ENCODE measurements around the gene PEF1. TPM values are rescaled to one million over a fixed set of nuclear protein-coding genes. Genes with fewer than 3 reads are reported as not detected.

Gene PEF1
- total RNA-seq, 1 donor from 2014 or later: 38.9 TPM

- H3K9me3 Mint-ChIP-seq (ENCODE audit: unreplicated experiment): peaks cover 6% of the 10 kb centered on the region
Observed at GRCh38 chr1:31678681-31679080, 34.0 kb upstream of the PEF1 start.

GRCh38 chr1:31677949-31678348 is 33.3 kb upstream of the PEF1 start:
- no peaks in the 10 kb centered on the region for H3K36me3 Mint-ChIP-seq (ENCODE audit: unreplicated experiment)

More at GRCh38 chr1:31678681-31679080, 34.0 kb upstream of the PEF1 start:
- Mint-ChIP-seq H3K27me3 (ENCODE audit: unreplicated experiment) (peaks cover 5% of the 10 kb centered on the region), H3K27ac (ENCODE audit: unreplicated experiment) (no peak overlapping the region), H3K4me3 (ENCODE audit: unreplicated experiment) (no peak overlapping the region), H3K36me3 (ENCODE audit: unreplicated experiment) (no peaks in the 10 kb centered on the region), H3K4me1 (ENCODE audit: low read depth, unreplicated experiment) (peaks cover 20% of the 10 kb centered on the region)
- TF ChIP-seq, protein P1, sequence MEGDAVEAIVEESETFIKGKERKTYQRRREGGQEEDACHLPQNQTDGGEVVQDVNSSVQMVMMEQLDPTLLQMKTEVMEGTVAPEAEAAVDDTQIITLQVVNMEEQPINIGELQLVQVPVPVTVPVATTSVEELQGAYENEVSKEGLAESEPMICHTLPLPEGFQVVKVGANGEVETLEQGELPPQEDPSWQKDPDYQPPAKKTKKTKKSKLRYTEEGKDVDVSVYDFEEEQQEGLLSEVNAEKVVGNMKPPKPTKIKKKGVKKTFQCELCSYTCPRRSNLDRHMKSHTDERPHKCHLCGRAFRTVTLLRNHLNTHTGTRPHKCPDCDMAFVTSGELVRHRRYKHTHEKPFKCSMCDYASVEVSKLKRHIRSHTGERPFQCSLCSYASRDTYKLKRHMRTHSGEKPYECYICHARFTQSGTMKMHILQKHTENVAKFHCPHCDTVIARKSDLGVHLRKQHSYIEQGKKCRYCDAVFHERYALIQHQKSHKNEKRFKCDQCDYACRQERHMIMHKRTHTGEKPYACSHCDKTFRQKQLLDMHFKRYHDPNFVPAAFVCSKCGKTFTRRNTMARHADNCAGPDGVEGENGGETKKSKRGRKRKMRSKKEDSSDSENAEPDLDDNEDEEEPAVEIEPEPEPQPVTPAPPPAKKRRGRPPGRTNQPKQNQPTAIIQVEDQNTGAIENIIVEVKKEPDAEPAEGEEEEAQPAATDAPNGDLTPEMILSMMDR (IDR thresholded peaks at IDR 0.05; ENCODE audit: partially characterized antibody, unreplicated experiment): no peak
- DNase-seq: no peak

GRCh38 chr1:31677401-31677800 is 32.7 kb upstream of the PEF1 start:
- no peak for DNase-seq
- TF ChIP-seq, protein P1 (IDR thresholded peaks at IDR 0.05; ENCODE audit: partially characterized antibody, unreplicated experiment): no peak
- H3K27ac Mint-ChIP-seq (ENCODE audit: unreplicated experiment): no peak overlapping the region
- H3K4me3 Mint-ChIP-seq (ENCODE audit: unreplicated experiment): no peak overlapping the region
- no peaks in the 10 kb centered on the region for H3K36me3 Mint-ChIP-seq (ENCODE audit: unreplicated experiment)
- peaks cover 27% of the 10 kb centered on the region for H3K4me1 Mint-ChIP-seq (ENCODE audit: low read depth, unreplicated experiment)
- peaks cover 8% of the 10 kb centered on the region for H3K9me3 Mint-ChIP-seq (ENCODE audit: unreplicated experiment)
- peaks cover 5% of the 10 kb centered on the region for H3K27me3 Mint-ChIP-seq (ENCODE audit: unreplicated experiment)

More at GRCh38 chr1:31677949-31678348, 33.3 kb upstream of the PEF1 start:
- H3K4me3 Mint-ChIP-seq (ENCODE audit: unreplicated experiment): no peak overlapping the region
- peaks cover 26% of the 10 kb centered on the region for H3K4me1 Mint-ChIP-seq (ENCODE audit: low read depth, unreplicated experiment)
- H3K9me3 Mint-ChIP-seq (ENCODE audit: unreplicated experiment): peaks cover 8% of the 10 kb centered on the region
- H3K27ac Mint-ChIP-seq (ENCODE audit: unreplicated experiment): no peak overlapping the region
- no peak for DNase-seq
- H3K27me3 Mint-ChIP-seq (ENCODE audit: unreplicated experiment): peaks cover 5% of the 10 kb centered on the region
- TF ChIP-seq, protein P1 (IDR thresholded peaks at IDR 0.05; ENCODE audit: partially characterized antibody, unreplicated experiment): no peak

- H3K27me3 Mint-ChIP-seq (ENCODE audit: unreplicated experiment): peaks cover 7% of the 10 kb centered on the region
- H3K36me3 Mint-ChIP-seq (ENCODE audit: unreplicated experiment): no peaks in the 10 kb centered on the region
- H3K4me3 Mint-ChIP-seq (ENCODE audit: unreplicated experiment): no peak overlapping the region
- no peak for DNase-seq
- TF ChIP-seq, protein P1 (IDR thresholded peaks at IDR 0.05; ENCODE audit: partially characterized antibody, unreplicated experiment): no peak
- H3K27ac Mint-ChIP-seq (ENCODE audit: unreplicated experiment): no peak overlapping the region
- H3K4me1 Mint-ChIP-seq (ENCODE audit: low read depth, unreplicated experiment): peaks cover 35% of the 10 kb centered on the region
- H3K9me3 Mint-ChIP-seq (ENCODE audit: unreplicated experiment): peaks cover 8% of the 10 kb centered on the region
Observed at GRCh38 chr1:31675756-31676155, 31.1 kb upstream of the PEF1 start.

DNA sequence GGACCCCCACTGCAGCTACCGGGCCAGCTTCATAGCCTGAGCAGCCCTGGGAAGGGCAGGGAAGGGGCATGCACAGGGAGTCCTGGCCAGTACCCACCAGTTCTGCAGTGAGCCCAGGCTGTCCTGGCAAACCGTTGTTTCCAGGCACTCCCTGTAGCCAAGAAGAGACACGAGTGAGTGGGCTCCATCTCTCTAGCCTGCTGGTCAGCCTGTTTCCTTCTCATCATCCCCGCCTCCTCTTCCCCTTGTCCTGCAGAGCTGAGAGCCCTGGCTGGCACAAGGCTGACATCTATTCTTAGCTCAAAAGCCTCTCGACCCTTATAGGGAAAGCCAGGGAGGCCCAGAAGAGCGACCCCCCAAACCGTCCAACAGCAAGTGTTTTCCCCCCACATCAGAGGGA is 30.5 kb upstream of the PEF1 start:
- TF ChIP-seq, protein P1 (IDR thresholded peaks at IDR 0.05; ENCODE audit: partially characterized antibody, unreplicated experiment): no peak
- H3K36me3 Mint-ChIP-seq (ENCODE audit: unreplicated experiment): no peaks in the 10 kb centered on the region
- H3K27me3 Mint-ChIP-seq (ENCODE audit: unreplicated experiment): peaks cover 9% of the 10 kb centered on the region
- DNase-seq: no peak
- no peak overlapping the region for H3K27ac Mint-ChIP-seq (ENCODE audit: unreplicated experiment)
- H3K4me1 Mint-ChIP-seq (ENCODE audit: low read depth, unreplicated experiment): peaks cover 41% of the 10 kb centered on the region
- H3K4me3 Mint-ChIP-seq (ENCODE audit: unreplicated experiment): peak overlapping the region; percentile 6
- peaks cover 9% of the 10 kb centered on the region for H3K9me3 Mint-ChIP-seq (ENCODE audit: unreplicated experiment)

All from glutamatergic neuron (in vitro differentiated cells).